ENCODE measurements around the gene NECAP2.
"Not testable (repeated sequence)": the region's sequence is repeated elsewhere in the genome, so short reads cannot be mapped to it uniquely, and the experiment has no call there.

The NECAP2 gene

GRCh38 chr1:16433030-16433429 lies 7.5 kb upstream of the NECAP2 start:
- DNase-seq = no peak

GRCh38 chr1:16434007-16434406 lies 6.5 kb upstream of the NECAP2 start:
- no peak for DNase-seq

DNA sequence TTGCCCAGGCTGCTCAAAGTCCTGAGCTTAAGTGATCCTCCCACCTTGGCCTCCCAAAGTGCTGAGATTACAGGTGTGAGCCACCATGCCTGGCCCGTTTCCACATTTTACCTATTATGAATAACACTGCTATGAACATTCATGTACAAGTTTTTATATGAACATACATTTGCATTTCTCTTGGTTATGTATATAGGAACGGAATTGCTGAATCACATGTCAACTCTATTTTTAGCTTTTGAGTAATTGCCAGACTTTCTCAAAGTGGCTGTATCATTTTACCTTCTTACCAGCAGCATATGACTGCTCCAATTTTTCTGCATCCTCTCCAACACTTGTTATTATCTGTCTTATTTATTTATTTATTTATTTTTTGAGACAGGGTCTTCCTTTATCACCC lies 6.0 kb upstream of the NECAP2 start:
- DNase-seq = no peak

DNA sequence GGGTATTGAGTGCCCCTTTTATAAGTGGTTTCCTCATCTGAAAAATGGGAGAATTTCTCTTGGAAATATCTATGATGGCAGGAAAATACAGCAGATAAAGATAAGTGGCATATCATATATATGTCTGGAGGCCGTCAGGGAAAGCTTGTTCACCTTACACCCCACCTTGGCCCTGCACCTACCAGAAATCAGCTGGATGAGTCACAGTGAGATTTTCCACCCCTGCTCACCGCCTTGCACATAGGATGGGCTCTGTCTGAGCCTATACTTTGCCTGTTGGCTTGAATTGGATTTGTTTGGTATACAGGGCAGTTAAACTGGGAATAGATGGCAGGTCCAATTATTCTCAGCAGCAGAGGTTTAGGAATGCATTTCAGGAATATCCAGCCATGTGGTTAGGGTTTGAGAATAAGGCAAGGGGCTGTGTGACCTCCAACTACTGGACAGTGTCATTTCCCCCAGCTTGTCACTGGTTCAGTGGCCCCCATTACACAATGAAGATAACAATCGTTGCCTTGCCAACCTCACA lies 3.5 kb upstream of the NECAP2 start, which contains the start of gene SPATA21:
Gene SPATA21 (minus strand): TSS at position 479 of the 529 bp plus-strand sequence. CDS start 6,053 bp downstream, outside the sequence.
- no peak for DNase-seq

DNA sequence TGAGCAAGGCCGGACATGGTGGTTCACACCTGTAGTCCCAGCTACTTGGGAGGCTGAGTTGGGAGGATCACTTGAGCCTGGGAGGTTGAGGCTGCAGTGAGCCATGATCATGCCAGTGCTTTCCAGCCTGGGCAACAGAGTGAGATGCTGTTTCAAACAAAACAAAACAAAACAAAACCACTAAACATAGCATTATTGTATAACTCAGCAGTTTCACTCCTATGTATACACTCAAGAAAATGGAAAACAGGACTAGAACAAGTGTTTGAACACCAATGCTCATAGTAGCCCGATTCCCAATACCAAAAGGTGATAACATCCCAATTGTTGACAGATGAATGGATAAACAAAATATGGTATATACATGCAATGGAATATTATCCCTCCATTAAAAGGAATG lies 2.0 kb upstream of the NECAP2 start:
- DNase-seq = no peak

GRCh38 chr1:16438924-16439323 lies 1.6 kb upstream of the NECAP2 start:
- no peak for DNase-seq

GRCh38 chr1:16440131-16440469 lies 424 bp upstream of the NECAP2 start:
- DNase-seq = no peak

DNA sequence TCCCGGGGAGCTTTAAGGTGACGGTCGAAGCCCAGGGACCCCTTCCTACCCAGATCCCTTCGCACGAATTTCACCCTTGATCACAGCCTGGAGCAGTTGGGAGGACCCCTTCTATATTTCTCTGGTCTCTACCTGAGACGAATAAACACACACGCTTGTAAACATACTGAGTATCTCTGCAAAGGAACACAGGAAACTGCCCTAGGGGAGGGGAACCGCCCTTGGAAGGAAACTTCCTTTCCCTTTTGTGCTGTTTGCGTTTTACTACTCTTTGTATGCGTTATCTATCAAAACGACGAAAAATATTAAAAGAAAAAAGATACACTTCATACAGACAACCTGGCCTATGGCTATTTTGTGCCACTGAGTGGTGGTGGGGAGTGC lies 750 bp downstream of the NECAP2 start:
- DNase-seq = peak; percentile 58

- peak; percentile 20 for DNase-seq
Observed at GRCh38 chr1:16442265-16442664, 1.7 kb downstream of the NECAP2 start.

GRCh38 chr1:16442941-16443340 lies 2.4 kb downstream of the NECAP2 start:
- no peak for DNase-seq

DNA sequence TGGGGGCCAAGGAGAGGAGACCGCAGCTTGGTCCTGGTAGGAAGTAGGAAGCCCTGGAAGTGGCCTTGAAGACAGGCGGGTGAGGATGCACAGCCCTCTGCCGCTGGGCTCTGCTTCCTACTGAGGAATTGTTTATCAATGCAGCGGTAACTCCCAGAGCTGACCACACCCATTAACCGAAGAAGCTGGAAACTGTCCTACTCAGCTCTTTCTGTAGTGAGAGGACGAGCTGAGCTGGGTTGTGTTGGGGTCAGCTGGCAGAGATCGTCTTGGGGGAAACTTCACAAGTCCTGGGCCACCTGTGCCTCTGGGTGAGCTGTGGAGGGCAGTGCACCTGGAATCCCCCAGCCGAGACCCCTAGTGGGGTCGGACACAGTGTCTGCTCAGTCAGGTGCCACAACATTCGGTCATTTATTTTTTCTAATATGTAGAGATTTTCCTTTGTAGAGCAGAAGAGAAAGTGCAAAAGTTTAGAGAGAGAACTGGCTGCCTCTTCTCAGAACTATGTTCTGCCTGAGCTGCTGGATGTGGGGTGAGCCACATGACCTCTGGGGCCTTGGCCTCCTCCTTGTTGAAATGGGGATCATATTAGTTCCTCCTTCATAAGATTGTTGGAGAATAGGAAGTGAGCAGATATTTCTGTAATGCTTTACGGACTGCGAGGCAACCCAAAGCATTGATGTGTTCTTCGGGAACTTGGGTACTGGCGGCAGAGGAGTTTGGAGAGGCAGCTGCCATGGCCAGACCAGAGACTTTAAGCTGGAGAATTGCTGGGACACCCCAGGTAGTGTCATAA lies 3.6 kb downstream of the NECAP2 start:
- peak; percentile 86 for DNase-seq

- no peak for DNase-seq
Observed at GRCh38 chr1:16445052-16445451, 4.5 kb downstream of the NECAP2 start.

DNA sequence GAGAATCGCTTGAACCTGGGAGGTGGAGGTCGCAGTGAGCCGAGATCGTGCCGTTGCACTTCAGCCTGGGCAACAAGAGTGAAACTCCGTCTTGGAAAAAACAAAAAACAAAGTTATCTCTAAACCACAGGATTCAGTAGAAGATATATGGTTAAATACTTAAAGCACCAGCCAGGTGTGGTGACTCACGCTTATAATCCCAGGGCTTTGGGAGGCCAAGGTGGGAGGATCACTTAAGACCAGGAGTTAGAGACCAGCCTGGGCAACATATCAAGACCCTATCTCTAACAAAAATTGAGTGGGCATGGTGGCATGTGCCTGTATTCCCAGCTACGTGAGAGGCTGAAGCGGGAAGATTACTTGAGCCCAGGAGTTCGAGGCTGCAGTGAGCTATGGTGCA lies 5.6 kb downstream of the NECAP2 start:
- no peak for DNase-seq

DNA sequence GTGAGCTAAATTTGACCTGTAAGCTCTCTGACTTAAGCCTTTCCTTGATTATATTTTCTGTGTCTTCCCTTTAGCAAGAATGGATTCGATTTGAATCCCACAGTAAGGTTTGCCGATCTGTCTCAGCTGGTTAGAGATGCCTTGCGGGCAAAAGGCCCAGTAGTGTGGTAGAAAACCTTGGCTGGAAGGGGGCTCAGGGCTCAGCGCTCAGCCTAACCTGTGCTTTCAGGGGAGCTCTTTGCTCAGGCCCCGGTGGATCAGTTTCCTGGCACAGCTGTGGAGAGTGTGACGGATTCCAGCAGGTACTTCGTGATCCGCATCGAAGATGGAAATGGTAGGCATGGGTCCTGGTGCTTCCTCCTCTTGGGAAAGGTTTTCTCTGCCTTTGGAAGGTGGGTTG lies 7.1 kb downstream of the NECAP2 start:
- no peak for DNase-seq

DNA sequence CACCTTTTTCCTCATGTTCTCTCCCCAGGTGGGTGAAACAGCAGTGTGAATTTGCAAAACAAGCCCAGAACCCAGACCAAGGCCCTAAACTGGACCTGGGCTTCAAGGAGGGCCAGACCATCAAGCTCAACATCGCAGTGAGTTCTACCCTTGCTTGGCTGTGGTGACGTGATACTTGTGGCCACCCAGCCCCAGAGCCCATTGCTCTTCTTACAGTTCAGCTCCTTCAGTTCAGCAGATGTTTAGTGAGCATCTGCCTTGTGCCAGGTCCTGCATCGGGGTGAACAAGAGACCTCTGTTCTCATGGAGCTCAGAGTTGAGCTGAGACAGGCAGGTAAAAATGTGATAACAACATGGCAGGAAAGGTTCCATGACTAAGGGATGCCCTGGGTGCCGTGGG lies 8.5 kb downstream of the NECAP2 start:
- DNase-seq = no peak

- no peak for DNase-seq
Observed at GRCh38 chr1:16449666-16450065, 9.1 kb downstream of the NECAP2 start.

DNA sequence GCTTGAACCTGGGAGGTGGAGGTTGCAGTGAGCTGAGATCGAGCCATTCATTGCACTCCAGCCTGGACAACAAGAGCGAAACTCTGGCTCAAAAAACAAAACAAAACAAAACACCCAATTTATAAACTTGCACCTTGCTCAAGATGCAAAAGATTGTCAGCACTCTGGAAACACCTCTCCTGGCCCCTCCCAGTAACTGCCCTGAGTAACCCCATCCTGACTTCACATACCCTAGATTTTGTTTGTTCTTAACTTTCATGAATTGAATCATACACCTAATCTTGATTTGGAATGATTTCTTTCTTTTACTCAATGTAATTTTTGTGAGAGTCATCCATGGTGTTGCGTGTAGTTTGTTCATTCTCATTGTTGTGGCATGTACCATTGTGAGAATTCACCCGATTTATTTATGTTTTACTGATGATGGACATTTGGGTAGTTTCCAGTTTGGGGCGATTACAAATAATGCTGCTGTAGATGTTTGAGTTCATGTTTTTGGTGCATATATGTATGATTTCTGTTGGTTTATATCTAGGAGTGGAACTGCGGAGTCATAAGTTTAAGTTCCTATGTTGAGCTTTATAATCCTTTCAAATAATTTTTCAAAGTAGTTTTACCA lies 10.4 kb downstream of the NECAP2 start:
- DNase-seq = no peak

DNA sequence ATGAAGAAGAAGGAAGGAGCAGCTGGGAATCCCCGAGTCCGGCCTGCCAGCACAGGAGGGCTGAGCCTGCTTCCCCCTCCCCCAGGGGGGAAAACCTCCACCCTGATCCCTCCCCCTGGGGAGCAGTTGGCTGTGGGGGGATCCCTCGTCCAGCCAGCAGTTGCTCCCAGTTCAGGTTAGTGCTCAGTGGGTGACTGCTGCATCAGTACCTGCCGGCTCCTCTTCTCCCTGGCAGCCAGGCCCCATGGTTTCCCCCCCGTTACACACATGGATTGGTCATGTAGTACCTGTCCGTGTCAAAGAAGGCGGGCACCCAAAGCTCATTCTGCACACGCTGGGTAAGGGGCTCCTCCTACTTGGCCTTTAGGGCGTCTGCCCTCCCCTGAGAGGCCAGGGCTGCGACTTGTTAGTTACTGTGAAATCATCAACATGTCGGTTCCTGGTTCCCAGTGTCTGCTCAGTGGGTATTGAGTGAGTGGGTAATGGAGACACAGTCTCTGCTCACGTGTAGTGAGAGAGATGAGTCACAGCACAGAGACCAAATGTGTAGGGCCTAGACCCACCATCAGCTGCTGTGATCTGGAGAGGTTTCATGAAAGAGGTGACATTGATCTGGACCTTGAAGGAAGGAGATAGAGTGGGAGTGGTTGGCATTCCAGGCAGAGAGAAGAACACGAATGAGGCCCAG lies 11.5 kb downstream of the NECAP2 start:
- no peak for DNase-seq

GRCh38 chr1:16454909-16455308 lies 14.4 kb downstream of the NECAP2 start:
- peak; percentile 91 for DNase-seq

DNA sequence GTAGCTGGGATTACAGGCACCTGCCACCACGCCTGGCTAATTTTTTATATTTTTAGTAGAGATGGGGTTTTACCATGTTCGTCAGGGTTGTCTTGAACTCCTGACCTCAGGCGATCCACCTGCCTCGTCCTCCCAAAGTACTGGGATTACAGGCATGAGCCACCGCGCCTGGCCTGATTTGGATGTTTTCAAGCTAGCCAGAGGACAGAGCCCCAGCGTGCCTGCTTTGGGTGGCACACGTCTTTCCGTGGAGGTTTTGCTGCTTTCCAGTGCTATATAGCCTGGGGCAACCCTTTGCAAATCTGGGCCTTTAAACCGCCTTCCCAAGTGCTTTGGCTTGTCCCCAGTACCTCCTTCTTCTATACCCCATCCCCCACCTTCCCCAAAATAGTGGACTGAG lies 15.6 kb downstream of the NECAP2 start:
- DNase-seq = not testable (repeated sequence)

GRCh38 chr1:16458831-16459230 lies 18.3 kb downstream of the NECAP2 start:
- DNase-seq = no peak

GRCh38 chr1:16459352-16459925 lies 18.9 kb downstream of the NECAP2 start:
- peak; percentile 68 for DNase-seq

- DNase-seq = no peak
Observed at GRCh38 chr1:16461681-16462080, 21.2 kb downstream of the NECAP2 start.
